ENCODE results near the gene ARID5B.

DNA sequence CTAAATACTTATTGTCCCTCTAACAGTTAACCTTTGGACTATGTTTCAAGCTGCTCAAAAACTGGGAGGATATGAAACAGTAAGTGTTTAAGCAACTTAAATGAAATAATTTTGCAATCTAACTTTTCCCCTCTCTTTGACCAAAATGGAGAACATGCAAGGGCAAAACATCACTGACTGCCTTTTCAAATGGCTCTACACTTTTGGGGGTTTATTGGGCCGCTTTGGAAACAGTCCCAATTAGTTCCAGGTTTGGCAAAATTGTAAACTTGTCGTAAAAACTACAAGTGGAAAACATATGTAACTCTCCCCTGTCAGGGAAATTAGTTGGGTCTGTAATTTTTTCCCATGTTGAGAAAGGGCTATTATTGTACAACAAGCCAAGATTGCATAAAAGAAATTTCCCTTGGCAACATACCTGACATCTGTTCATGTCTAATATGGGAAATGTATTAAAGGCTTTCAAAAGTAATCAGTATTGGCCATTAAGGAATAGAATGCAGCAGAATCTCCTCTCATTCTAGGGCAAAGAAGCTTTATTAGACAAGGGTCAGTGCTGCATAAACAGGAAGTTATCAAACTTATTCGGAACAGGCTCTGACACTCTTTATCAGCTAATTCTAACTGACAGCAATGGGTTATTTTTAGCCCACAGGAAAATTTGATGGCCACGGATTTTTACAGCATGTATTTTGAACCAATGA lies 157.9 kb downstream of the ARID5B start:
- TF ChIP-seq POLR2A (IDR thresholded peaks at IDR 0.05) = no peak
- TF ChIP-seq, protein P1, sequence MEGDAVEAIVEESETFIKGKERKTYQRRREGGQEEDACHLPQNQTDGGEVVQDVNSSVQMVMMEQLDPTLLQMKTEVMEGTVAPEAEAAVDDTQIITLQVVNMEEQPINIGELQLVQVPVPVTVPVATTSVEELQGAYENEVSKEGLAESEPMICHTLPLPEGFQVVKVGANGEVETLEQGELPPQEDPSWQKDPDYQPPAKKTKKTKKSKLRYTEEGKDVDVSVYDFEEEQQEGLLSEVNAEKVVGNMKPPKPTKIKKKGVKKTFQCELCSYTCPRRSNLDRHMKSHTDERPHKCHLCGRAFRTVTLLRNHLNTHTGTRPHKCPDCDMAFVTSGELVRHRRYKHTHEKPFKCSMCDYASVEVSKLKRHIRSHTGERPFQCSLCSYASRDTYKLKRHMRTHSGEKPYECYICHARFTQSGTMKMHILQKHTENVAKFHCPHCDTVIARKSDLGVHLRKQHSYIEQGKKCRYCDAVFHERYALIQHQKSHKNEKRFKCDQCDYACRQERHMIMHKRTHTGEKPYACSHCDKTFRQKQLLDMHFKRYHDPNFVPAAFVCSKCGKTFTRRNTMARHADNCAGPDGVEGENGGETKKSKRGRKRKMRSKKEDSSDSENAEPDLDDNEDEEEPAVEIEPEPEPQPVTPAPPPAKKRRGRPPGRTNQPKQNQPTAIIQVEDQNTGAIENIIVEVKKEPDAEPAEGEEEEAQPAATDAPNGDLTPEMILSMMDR (IDR thresholded peaks at IDR 0.05) = no peak

All from prostate gland (tissue), 2 donors.